ENCODE data around the gene C1D.

Gene C1D

DNA sequence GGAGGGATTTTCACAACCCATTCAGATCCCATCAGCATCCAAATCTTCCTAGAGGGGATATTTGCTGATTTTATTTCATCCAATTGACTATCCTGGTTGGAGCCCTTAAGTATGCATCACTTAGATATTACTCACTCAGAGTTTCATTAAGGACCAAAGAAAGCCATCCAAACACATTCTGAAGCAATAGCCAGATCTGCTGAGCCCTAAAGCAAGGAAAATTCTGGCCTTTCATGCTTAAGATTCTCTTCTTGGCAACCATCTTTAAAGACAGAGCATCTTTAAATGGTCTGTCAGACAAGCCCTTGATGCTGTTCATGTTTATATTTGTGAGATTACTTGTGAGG lies 40.9 kb upstream of the C1D start:
- no peak overlapping the region for H3K4me3 ChIP-seq (ENCODE audit: low read depth, low read length)
- TF ChIP-seq, protein P1, sequence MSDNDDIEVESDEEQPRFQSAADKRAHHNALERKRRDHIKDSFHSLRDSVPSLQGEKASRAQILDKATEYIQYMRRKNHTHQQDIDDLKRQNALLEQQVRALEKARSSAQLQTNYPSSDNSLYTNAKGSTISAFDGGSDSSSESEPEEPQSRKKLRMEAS (IDR thresholded peaks at IDR 0.05; ENCODE audit: low read depth, low read length), result no peak
- TF ChIP-seq MYC (IDR thresholded peaks at IDR 0.05; ENCODE audit: low read depth, low read length), result no peak
- TF ChIP-seq, protein P2, sequence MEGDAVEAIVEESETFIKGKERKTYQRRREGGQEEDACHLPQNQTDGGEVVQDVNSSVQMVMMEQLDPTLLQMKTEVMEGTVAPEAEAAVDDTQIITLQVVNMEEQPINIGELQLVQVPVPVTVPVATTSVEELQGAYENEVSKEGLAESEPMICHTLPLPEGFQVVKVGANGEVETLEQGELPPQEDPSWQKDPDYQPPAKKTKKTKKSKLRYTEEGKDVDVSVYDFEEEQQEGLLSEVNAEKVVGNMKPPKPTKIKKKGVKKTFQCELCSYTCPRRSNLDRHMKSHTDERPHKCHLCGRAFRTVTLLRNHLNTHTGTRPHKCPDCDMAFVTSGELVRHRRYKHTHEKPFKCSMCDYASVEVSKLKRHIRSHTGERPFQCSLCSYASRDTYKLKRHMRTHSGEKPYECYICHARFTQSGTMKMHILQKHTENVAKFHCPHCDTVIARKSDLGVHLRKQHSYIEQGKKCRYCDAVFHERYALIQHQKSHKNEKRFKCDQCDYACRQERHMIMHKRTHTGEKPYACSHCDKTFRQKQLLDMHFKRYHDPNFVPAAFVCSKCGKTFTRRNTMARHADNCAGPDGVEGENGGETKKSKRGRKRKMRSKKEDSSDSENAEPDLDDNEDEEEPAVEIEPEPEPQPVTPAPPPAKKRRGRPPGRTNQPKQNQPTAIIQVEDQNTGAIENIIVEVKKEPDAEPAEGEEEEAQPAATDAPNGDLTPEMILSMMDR (IDR thresholded peaks at IDR 0.05; ENCODE audit: low read depth, low read length), result no peak
- TF ChIP-seq POLR2A (IDR thresholded peaks at IDR 0.05; ENCODE audit: extremely low read depth, insufficient read length), result no peak
- no peak for DNase-seq (ENCODE audit: low read depth)

DNA sequence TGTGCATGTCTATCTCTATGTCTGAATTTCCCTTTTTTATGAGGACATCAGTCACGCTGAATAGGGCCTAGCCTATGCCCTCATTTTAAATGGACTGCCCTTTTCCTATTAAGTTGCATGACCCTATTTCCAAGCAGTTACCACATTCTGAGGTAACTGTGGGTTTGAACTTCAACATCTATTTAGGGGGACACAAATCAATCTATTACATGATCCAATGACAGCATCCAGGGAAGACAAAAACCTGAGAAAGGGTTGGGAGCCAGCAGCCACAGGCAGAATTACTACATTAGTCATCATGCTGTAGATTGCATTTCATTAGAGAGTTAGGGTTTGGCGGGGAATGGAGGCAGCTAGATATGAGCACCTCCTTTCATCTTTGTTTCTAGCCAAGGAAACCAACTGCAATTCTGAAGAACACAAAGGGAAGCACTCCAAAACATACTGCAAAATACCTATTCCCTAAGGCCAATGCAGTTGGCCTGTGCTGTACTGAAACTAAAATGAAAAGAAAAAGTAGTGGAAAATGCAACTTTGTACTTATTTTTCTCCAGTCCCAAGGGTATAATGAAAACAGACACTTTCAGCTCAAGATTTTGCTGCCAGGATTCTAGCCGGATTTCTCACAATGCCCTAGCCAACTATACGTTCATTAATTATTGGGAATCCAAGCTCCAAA lies 40.4 kb upstream of the C1D start:
- TF ChIP-seq POLR2A (IDR thresholded peaks at IDR 0.05; ENCODE audit: extremely low read depth, insufficient read length), result no peak
- TF ChIP-seq, protein P2 (IDR thresholded peaks at IDR 0.05; ENCODE audit: low read depth, low read length), result no peak
- no peak overlapping the region for H3K4me3 ChIP-seq (ENCODE audit: low read depth, low read length)
- DNase-seq (ENCODE audit: low read depth), result no peak

DNA sequence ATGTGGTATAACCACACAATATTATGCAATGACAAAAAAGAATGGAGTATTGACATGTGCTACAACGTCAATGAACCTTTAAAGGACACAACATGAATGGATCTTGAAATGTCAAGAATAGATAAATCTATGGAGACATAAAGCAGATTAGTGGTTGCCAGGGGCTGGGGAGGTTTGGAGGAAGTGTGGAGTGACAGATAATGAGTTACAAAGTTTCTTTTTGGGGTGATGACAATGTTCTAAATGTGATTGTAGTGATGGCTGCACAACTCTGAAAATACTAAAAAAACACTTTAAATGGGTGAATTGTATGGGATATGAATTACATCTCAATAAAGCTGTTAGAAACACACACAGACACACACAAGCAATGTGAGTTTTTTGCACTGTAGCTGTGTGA lies 37.4 kb upstream of the C1D start:
- no peak for DNase-seq (ENCODE audit: low read depth)
- TF ChIP-seq, protein P2 (IDR thresholded peaks at IDR 0.05; ENCODE audit: low read depth, low read length), result no peak
- TF ChIP-seq MYC (IDR thresholded peaks at IDR 0.05; ENCODE audit: low read depth, low read length), result no peak
- TF ChIP-seq POLR2A (IDR thresholded peaks at IDR 0.05; ENCODE audit: extremely low read depth, insufficient read length), result no peak
- TF ChIP-seq, protein P1 (IDR thresholded peaks at IDR 0.05; ENCODE audit: low read depth, low read length), result no peak
- H3K4me3 ChIP-seq (ENCODE audit: low read depth, low read length), result no peak overlapping the region

DNA sequence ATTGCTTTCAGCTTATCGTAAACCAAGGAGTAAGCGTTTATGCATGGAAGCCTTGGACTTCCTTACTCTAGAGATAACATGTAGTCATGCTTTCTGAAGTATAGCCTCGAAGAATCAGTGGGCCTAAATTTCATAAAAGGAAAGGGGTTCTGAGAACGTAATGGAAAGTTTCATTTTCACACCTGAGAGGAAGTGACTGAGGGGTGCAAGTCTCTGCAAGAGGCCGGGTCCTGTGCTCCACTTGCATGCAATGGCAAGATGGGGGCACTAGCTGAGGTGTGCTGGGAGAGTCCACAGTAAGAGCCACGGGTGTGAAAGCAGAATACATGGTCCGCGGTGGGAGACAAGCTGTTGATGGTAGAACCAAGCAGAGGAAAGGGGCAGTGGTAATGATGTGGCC lies 36.5 kb upstream of the C1D start:
- H3K4me3 ChIP-seq (ENCODE audit: low read depth, low read length), result no peak overlapping the region
- DNase-seq (ENCODE audit: low read depth), result no peak
- TF ChIP-seq, protein P1 (IDR thresholded peaks at IDR 0.05; ENCODE audit: low read depth, low read length), result no peak
- no peak for TF ChIP-seq POLR2A (IDR thresholded peaks at IDR 0.05; ENCODE audit: extremely low read depth, insufficient read length)
- no peak for TF ChIP-seq MYC (IDR thresholded peaks at IDR 0.05; ENCODE audit: low read depth, low read length)
- TF ChIP-seq, protein P2 (IDR thresholded peaks at IDR 0.05; ENCODE audit: low read depth, low read length), result no peak

DNA sequence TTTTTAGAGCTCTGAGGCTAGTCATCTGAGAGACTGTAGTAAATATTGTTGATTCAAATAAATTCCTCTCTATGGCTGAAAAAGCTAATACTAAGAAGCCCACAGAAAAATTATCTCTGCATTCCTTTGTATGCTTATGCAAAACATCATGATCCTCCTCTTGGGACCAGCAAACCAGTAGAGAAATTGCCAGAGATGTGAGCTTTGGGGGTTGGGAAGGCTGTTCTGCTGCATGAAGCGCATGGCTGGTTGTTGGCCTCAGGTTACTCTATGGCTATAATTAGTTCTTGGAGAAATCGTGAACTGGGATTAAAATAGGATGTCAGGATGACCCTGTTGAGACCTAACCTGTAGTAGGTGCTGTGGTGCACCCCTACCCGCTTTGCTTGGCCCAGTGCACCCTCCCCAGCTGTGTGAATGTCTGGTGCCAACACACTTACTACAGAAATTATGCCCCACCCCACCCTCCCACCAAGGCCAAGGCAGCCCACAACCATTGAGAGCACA lies 35.5 kb upstream of the C1D start:
- DNase-seq (ENCODE audit: low read depth), result no peak
- H3K4me3 ChIP-seq (ENCODE audit: low read depth, low read length), result no peak overlapping the region
- TF ChIP-seq POLR2A (IDR thresholded peaks at IDR 0.05; ENCODE audit: extremely low read depth, insufficient read length), result no peak
- TF ChIP-seq, protein P2 (IDR thresholded peaks at IDR 0.05; ENCODE audit: low read depth, low read length), result no peak
- TF ChIP-seq, protein P1 (IDR thresholded peaks at IDR 0.05; ENCODE audit: low read depth, low read length), result no peak
- no peak for TF ChIP-seq MYC (IDR thresholded peaks at IDR 0.05; ENCODE audit: low read depth, low read length)
